ENCODE measurements around the gene WDR19. TPM values are rescaled to one million over a fixed set of nuclear protein-coding genes. Genes with fewer than 3 reads are reported as not detected.

WDR19 gene
- total and polyA plus RNA-seq, 2 of the 4 experiments (the other 2 are of a cell fraction), result 16.0 to 22.6 TPM

DNA sequence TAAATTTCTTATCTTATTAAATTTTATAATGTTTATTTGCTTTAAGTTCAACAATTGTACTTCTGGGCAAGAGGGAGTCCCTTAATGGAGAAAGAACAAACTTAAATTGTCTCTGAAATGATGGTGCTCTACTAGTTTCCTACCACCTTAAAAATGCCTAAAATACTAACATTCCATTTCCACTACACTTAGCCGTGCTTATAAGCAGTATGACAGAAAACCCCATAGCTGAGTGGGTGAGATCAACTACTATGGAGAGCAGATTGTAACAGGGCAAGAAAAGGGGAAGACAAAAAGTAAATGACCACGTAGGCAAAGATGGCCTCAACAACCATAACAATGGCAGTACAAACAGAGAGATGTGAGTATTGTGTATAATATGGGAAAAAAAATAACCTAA, 148.9 kb downstream of the WDR19 start:
- no peaks in the 10 kb centered on the region for H3K9me3 ChIP-seq (ENCODE audit: control insufficient read depth, insufficient read depth, low read length)
- H2BK15ac ChIP-seq (ENCODE audit: low read depth, low read length), result no peak overlapping the region
- H2BK5ac ChIP-seq (ENCODE audit: low read depth, low read length, poor library complexity, severe bottlenecking), result no peak overlapping the region
- ChIA-PET POLR2A (ENCODE audit: unreplicated experiment) (no interaction called here), CTCF (no interaction called here)
- no peaks in the 10 kb centered on the region; the same call in 1 of the 2 replicates for H3K9me1 ChIP-seq (ENCODE audit: insufficient read depth, low read length)
- no peak overlapping the region for H2AFZ ChIP-seq (replicated peaks; ENCODE audit: low read length, poor library complexity)
- no peak overlapping the region for H4K8ac ChIP-seq (ENCODE audit: low read depth in 2 of 2, low read length in 2 of 2)
- H2AK9ac ChIP-seq (replicated peaks; ENCODE audit: low read depth, low read length, poor library complexity), result no peak overlapping the region
- H3K4ac ChIP-seq (ENCODE audit: low read depth, low read length), result no peak overlapping the region
- H3K18ac ChIP-seq (ENCODE audit: low read depth, low read length), result no peak overlapping the region
- in situ Hi-C loops (cut with MboI; ENCODE audit: low sequenced_read_pairs), result no loop called here
- H2AK5ac ChIP-seq (ENCODE audit: low read depth, low read length), result no peak overlapping the region
- dilution Hi-C loops (cut with HindIII; ENCODE audit: low sequenced_read_pairs, unreplicated experiment), result no loop called here
- no peak overlapping the region for H3K9ac ChIP-seq (ENCODE audit: low read depth, low read length)
- H3K23ac ChIP-seq (ENCODE audit: low read depth, low read length), result no peak overlapping the region
- no peaks in the 10 kb centered on the region for H3K27me3 ChIP-seq (ENCODE audit: control insufficient read depth, insufficient read depth, low read length)
- H3K4me2 ChIP-seq (ENCODE audit: low read depth, low read length), result no peak overlapping the region
- no peak overlapping the region for H3K56ac ChIP-seq (ENCODE audit: extremely low read depth, insufficient read depth, low read length)
- no peak overlapping the region for H3K27ac ChIP-seq (ENCODE audit: insufficient read depth, low read length)
- peaks cover 26 to 53% of the 10 kb centered on the region in 2 experiments for H3K79me1 ChIP-seq (ENCODE audit: low read depth in 1 of 2, low read length in 2 of 2)
- DNase-seq (peak; percentile 12), ATAC-seq (ENCODE audit: low read depth) (no peak; the same call in 1 of the 2 replicates)
- H4K20me1 ChIP-seq (ENCODE audit: insufficient read depth, low read length), result peaks cover 3% of the 10 kb centered on the region; the same call in 1 of the 2 replicates
- no peak overlapping the region for H2BK120ac ChIP-seq (ENCODE audit: low read depth, low read length)
- TF ChIP-seq BHLHE40 (IDR thresholded peaks at IDR 0.05; ENCODE audit: low read depth, low read length) (no peak), NFE2L2 (IDR thresholded peaks at IDR 0.05; ENCODE audit: low read depth, low read length) (no peak), RCOR1 (IDR thresholded peaks at IDR 0.05; ENCODE audit: insufficient replicate concordance, low read length) (no peak)
- intact Hi-C loops (cut with micrococcal nuclease), result no loop called here
- BruUV-seq (replicated peaks), result no TSS peak
- H3K14ac ChIP-seq (replicated peaks; ENCODE audit: low read depth, low read length), result no peak overlapping the region
- no peak overlapping the region for H4K91ac ChIP-seq (ENCODE audit: insufficient read depth, low read depth, low read length)
- no peak overlapping the region for H2BK20ac ChIP-seq (ENCODE audit: low read depth, low read length)
- no peak overlapping the region for H4K5ac ChIP-seq (ENCODE audit: low read depth, low read length)
- peaks cover 2% of the 10 kb centered on the region; the same call in 1 of the 2 replicates for H3K4me1 ChIP-seq (ENCODE audit: control insufficient read depth, insufficient read depth, low read length)
- no CpG with 5 or more reads among the region's 2 CpGs for WGBS, 2 experiments (ENCODE audit: extremely low coverage in 2 of 2, insufficient read length in 1 of 2)
- no peak overlapping the region for H3K4me3 ChIP-seq (ENCODE audit: insufficient read depth, low read depth, low read length)
- no peaks in the 10 kb centered on the region; the same call in 1 of the 2 replicates for H3K36me3 ChIP-seq (ENCODE audit: control insufficient read depth, insufficient read depth, low read length)

Small RNA genes within 50 kb of the gene (microRNA-seq; reads per million reads assigned to microRNA genes)
- not detected for gene RNU6-32P (ENCODE audit: insufficient read depth, insufficient read length)

Small RNA genes within 50 kb of the gene (small RNA-seq; reads per million reads assigned to genes)
- gene RNU6-32P, result 0 to 0.08 (median 0) reads per million in 5 experiments

Other genes starting within 250 kb of the WDR19 start
- 0.54 and 0.83 TPM in 2 replicates for gene TMEM156, start 150.1 kb upstream of the WDR19 start, total RNA-seq (2012; rRNA removed)
- gene TMEM156, start 150.1 kb upstream of the WDR19 start, polyA plus RNA-seq (2012; rRNA removed), result 0.53 and 0.82 TPM in 2 replicates
- 97.7 and 134 TPM in 2 replicates for gene KLHL5, start 120.3 kb upstream of the WDR19 start, total RNA-seq (2012; rRNA removed)
- 45.4 and 58.8 TPM in 2 replicates for gene KLHL5, start 120.3 kb upstream of the WDR19 start, polyA plus RNA-seq (2012; rRNA removed)
- 49.3 and 57.8 TPM in 2 replicates for gene RFC1, start 183.8 kb downstream of the WDR19 start, total RNA-seq (2012; rRNA removed)
- gene RFC1, start 183.8 kb downstream of the WDR19 start, polyA plus RNA-seq (2012; rRNA removed), result 15.9 and 18.4 TPM in 2 replicates
- not detected in 2 replicates for gene KLB, start 224.4 kb downstream of the WDR19 start, total RNA-seq (2012; rRNA removed)
- gene KLB, start 224.4 kb downstream of the WDR19 start, polyA plus RNA-seq (2012; rRNA removed), result not detected in 2 replicates

All from IMR-90 (cell line).